ENCODE data around the gene HSPB6.

Gene HSPB6

DNA sequence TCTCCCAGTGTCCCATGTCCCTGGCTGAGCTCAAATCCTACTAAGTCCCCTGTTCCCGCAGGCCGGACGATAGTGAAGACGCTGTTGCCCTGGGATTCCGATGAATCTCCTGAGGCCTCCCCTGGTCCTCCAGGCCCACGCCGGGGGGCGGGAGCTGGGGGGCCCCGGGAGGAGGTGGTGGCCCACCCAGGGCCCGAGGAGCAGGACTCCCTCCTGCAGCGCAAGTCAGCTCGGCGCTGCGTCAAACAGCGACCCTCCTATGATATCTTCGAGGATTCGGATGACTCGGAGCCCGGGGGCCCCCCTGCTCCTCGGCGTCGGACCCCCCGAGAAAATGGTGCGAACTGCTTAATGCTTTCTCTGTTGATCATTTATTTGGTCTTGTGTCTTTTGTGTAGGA lies 33.2 kb downstream of the HSPB6 start:
- no peak for DNase-seq (ENCODE audit: low read depth in 1 of 2, low spot score in 1 of 2)
- no peak overlapping the region for H3K4me3 ChIP-seq (replicated peaks; ENCODE audit: insufficient read depth, low read length)
- no peaks in the 10 kb centered on the region for H3K27me3 ChIP-seq (ENCODE audit: insufficient read depth, poor library complexity, severe bottlenecking)
- H3K27ac ChIP-seq (replicated peaks), result no peak overlapping the region
- no peak for TF ChIP-seq GABPA (IDR thresholded peaks at IDR 0.05; ENCODE audit: low read depth)
- TF ChIP-seq, protein P1, sequence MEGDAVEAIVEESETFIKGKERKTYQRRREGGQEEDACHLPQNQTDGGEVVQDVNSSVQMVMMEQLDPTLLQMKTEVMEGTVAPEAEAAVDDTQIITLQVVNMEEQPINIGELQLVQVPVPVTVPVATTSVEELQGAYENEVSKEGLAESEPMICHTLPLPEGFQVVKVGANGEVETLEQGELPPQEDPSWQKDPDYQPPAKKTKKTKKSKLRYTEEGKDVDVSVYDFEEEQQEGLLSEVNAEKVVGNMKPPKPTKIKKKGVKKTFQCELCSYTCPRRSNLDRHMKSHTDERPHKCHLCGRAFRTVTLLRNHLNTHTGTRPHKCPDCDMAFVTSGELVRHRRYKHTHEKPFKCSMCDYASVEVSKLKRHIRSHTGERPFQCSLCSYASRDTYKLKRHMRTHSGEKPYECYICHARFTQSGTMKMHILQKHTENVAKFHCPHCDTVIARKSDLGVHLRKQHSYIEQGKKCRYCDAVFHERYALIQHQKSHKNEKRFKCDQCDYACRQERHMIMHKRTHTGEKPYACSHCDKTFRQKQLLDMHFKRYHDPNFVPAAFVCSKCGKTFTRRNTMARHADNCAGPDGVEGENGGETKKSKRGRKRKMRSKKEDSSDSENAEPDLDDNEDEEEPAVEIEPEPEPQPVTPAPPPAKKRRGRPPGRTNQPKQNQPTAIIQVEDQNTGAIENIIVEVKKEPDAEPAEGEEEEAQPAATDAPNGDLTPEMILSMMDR (IDR thresholded peaks at IDR 0.05; ENCODE audit: insufficient read depth, low read length), result no peak
- TF ChIP-seq, protein P2, sequence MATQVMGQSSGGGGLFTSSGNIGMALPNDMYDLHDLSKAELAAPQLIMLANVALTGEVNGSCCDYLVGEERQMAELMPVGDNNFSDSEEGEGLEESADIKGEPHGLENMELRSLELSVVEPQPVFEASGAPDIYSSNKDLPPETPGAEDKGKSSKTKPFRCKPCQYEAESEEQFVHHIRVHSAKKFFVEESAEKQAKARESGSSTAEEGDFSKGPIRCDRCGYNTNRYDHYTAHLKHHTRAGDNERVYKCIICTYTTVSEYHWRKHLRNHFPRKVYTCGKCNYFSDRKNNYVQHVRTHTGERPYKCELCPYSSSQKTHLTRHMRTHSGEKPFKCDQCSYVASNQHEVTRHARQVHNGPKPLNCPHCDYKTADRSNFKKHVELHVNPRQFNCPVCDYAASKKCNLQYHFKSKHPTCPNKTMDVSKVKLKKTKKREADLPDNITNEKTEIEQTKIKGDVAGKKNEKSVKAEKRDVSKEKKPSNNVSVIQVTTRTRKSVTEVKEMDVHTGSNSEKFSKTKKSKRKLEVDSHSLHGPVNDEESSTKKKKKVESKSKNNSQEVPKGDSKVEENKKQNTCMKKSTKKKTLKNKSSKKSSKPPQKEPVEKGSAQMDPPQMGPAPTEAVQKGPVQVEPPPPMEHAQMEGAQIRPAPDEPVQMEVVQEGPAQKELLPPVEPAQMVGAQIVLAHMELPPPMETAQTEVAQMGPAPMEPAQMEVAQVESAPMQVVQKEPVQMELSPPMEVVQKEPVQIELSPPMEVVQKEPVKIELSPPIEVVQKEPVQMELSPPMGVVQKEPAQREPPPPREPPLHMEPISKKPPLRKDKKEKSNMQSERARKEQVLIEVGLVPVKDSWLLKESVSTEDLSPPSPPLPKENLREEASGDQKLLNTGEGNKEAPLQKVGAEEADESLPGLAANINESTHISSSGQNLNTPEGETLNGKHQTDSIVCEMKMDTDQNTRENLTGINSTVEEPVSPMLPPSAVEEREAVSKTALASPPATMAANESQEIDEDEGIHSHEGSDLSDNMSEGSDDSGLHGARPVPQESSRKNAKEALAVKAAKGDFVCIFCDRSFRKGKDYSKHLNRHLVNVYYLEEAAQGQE (IDR thresholded peaks at IDR 0.05; ENCODE audit: insufficient replicate concordance, low read depth), result no peak
- TF ChIP-seq SPI1 (IDR thresholded peaks at IDR 0.05; ENCODE audit: borderline replicate concordance, low read depth), result no peak
- no peak for TF ChIP-seq POLR2AphosphoS5 (IDR thresholded peaks at IDR 0.05; ENCODE audit: low read depth)

DNA sequence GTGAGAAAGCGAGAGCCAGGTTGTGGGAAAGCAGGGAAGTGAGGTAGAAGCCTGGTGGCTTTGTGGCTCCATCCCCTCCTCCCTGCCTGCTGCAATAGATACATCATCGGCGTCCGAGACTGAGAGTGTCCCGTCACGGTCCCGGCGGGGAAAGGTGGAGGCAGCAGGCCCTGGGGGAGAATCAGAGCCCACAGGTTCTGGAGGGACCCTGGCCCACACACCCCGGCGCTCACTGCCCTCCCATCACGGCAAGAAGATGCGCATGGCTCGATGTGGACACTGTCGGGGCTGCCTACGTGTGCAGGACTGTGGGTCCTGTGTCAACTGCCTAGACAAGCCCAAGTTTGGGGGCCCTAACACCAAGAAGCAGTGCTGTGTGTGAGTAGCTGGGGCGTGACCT lies 33.9 kb downstream of the HSPB6 start:
- Histone ChIP-seq H3K27me3 (ENCODE audit: insufficient read depth, poor library complexity, severe bottlenecking) (no peaks in the 10 kb centered on the region), H3K27ac (replicated peaks) (no peak overlapping the region), H3K4me3 (replicated peaks; ENCODE audit: insufficient read depth, low read length) (no peak overlapping the region)
- DNase-seq (ENCODE audit: low read depth in 1 of 2, low spot score in 1 of 2), result no peak
- TF ChIP-seq, protein P1 (IDR thresholded peaks at IDR 0.05; ENCODE audit: insufficient read depth, low read length), result no peak
- TF ChIP-seq SPI1 (IDR thresholded peaks at IDR 0.05; ENCODE audit: borderline replicate concordance, low read depth) (no peak), GABPA (IDR thresholded peaks at IDR 0.05; ENCODE audit: low read depth) (no peak), POLR2AphosphoS5 (IDR thresholded peaks at IDR 0.05; ENCODE audit: low read depth) (no peak)
- TF ChIP-seq, protein P2 (IDR thresholded peaks at IDR 0.05; ENCODE audit: insufficient replicate concordance, low read depth), result no peak

DNA sequence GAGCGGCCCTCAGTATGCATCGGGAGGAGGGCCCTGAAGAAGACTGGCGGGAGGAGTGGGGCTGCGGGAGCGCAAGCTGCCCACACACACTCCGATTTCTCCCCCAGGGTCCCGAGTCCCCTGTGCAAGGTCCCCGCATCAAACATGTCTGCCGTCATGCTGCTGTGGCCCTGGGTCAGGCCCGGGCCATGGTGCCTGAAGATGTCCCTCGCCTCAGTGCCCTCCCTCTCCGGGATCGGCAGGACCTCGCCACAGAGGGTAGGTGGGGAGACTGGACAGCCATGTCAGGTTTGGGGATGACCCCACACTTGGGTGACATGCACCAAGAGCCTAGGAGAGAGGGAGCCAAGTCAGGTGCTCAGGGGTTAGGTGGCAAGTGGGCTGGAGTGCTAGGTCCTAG lies 34.4 kb downstream of the HSPB6 start:
- Histone ChIP-seq H3K27me3 (ENCODE audit: insufficient read depth, poor library complexity, severe bottlenecking) (no peaks in the 10 kb centered on the region), H3K27ac (replicated peaks) (no peak overlapping the region)

More for the DNA sequence above, 34.4 kb downstream of the HSPB6 start:
- TF ChIP-seq, protein P1 (IDR thresholded peaks at IDR 0.05; ENCODE audit: insufficient read depth, low read length), result no peak
- TF ChIP-seq, protein P2 (IDR thresholded peaks at IDR 0.05; ENCODE audit: insufficient replicate concordance, low read depth), result no peak
- TF ChIP-seq GABPA (IDR thresholded peaks at IDR 0.05; ENCODE audit: low read depth), result no peak
- TF ChIP-seq SPI1 (IDR thresholded peaks at IDR 0.05; ENCODE audit: borderline replicate concordance, low read depth), result no peak
- no peak for TF ChIP-seq POLR2AphosphoS5 (IDR thresholded peaks at IDR 0.05; ENCODE audit: low read depth)
- DNase-seq (ENCODE audit: low read depth in 1 of 2, low spot score in 1 of 2), result no peak
- H3K4me3 ChIP-seq (replicated peaks; ENCODE audit: insufficient read depth, low read length), result no peak overlapping the region

Data from HL-60 (cell line).